Limb (tissue), 2 donors: Measurements from ENCODE around the gene SSR3.

ENCODE experiments used
- DNase-seq, 2 donors: peaks; one replicate each; pipeline ENCODE4 v3.0.0-alpha.2; 2016; ENCODE audit errors: extremely low spot score in 2 of 2

The SSR3 gene

GRCh38 chr3:156491192-156491591, 63.7 kb downstream of the SSR3 start:
- no peak for DNase-seq
